ENCODE results near the gene WNT7A.

WNT7A gene

GRCh38 chr3:13898346-13898745 lies 18.5 kb upstream of the WNT7A start:
- peaks cover 56% of the 10 kb centered on the region for H3K27me3 Mint-ChIP-seq (ENCODE audit: low read depth, poor library complexity)
- H3K27ac Mint-ChIP-seq, result no peak overlapping the region
- TF ChIP-seq CTCF (IDR thresholded peaks at IDR 0.05), result no peak
- H3K4me1 Mint-ChIP-seq, result peaks cover 25% of the 10 kb centered on the region
- H3K9me3 Mint-ChIP-seq, result peaks cover 41% of the 10 kb centered on the region
- H3K36me3 Mint-ChIP-seq (ENCODE audit: low read depth), result no peaks in the 10 kb centered on the region
- no peak overlapping the region for H3K4me3 Mint-ChIP-seq
- no peak for DNase-seq

GRCh38 chr3:13896473-13897154 lies 16.7 kb upstream of the WNT7A start:
- peak; percentile 51 for DNase-seq
- Mint-ChIP-seq H3K27ac (no peak overlapping the region), H3K4me1 (peaks cover 25% of the 10 kb centered on the region)

GRCh38 chr3:13895155-13896105 lies 15.6 kb upstream of the WNT7A start:
- Mint-ChIP-seq H3K36me3 (ENCODE audit: low read depth) (no peaks in the 10 kb centered on the region), H3K4me1 (peaks cover 27% of the 10 kb centered on the region), H3K9me3 (peaks cover 22% of the 10 kb centered on the region), H3K4me3 (peak overlapping the region; percentile 95), H3K27ac (no peak overlapping the region), H3K27me3 (ENCODE audit: low read depth, poor library complexity) (peaks cover 64% of the 10 kb centered on the region)
- DNase-seq, result peak; percentile 98
- TF ChIP-seq CTCF (IDR thresholded peaks at IDR 0.05), result no peak

More at GRCh38 chr3:13896473-13897154, 16.7 kb upstream of the WNT7A start:
- Mint-ChIP-seq H3K4me3 (peak overlapping the region; percentile 95), H3K36me3 (ENCODE audit: low read depth) (no peaks in the 10 kb centered on the region), H3K9me3 (peaks cover 34% of the 10 kb centered on the region), H3K27me3 (ENCODE audit: low read depth, poor library complexity) (peaks cover 64% of the 10 kb centered on the region)
- TF ChIP-seq CTCF (IDR thresholded peaks at IDR 0.05), result peak; percentile 77

GRCh38 chr3:13894807-13895154 lies 14.9 kb upstream of the WNT7A start:
- Mint-ChIP-seq H3K4me3 (peak overlapping the region; percentile 95), H3K27ac (no peak overlapping the region)
- TF ChIP-seq CTCF (IDR thresholded peaks at IDR 0.05), result no peak

GRCh38 chr3:13894096-13894806 lies 14.4 kb upstream of the WNT7A start:
- Mint-ChIP-seq H3K4me1 (peaks cover 37% of the 10 kb centered on the region), H3K9me3 (peaks cover 10% of the 10 kb centered on the region), H3K27ac (no peak overlapping the region), H3K4me3 (no peak overlapping the region), H3K27me3 (ENCODE audit: low read depth, poor library complexity) (peaks cover 61% of the 10 kb centered on the region), H3K36me3 (ENCODE audit: low read depth) (no peaks in the 10 kb centered on the region)
- no peak for TF ChIP-seq CTCF (IDR thresholded peaks at IDR 0.05)
- no peak for DNase-seq

More at GRCh38 chr3:13894807-13895154, 14.9 kb upstream of the WNT7A start:
- DNase-seq, result no peak
- Mint-ChIP-seq H3K4me1 (peaks cover 31% of the 10 kb centered on the region), H3K36me3 (ENCODE audit: low read depth) (no peaks in the 10 kb centered on the region), H3K27me3 (ENCODE audit: low read depth, poor library complexity) (peaks cover 61% of the 10 kb centered on the region), H3K9me3 (peaks cover 15% of the 10 kb centered on the region)
